PC-9 (cell line): ENCODE measurements around the gene CMKLR1. TPM values are rescaled to one million over a fixed set of nuclear protein-coding genes. Genes with fewer than 3 reads are reported as not detected.

Experiments used
- BruUV-seq: library from RNA; stranded (reverse); fragments of 400-500 nt; replicated peaks from 2 replicates; lab custom pipeline; 2021; lab: Mats Ljungman, UMichigan
- CTCF ChIA-PET: fragments of 300-600 bp; sonication (Branson Sonifier 250); formaldehyde crosslinking; loops from one replicate; lab custom pipeline; 2022; ENCODE audit warnings: antibody characterized with exemption; lab: Charles Lee
- POLR2A ChIA-PET: fragments of 300-600 bp; sonication (Branson Sonifier 250); formaldehyde crosslinking; loops from one replicate; lab custom pipeline; 2022; ENCODE audit warnings: antibody characterized with exemption; ENCODE audit not compliant: unreplicated experiment; lab: Charles Lee
- DNase-seq, 2 experiments: peaks; one replicate each; pipeline versions ENCODE4 v3.0.0 to v3.0.0-alpha.2; 2015 to 2022; ENCODE audit warnings: mixed read lengths in 1 of 2
- H2AFZ ChIP-seq: fragments of 200-600 bp; sonication (generic); 2 replicates; pipeline ENCODE4 v1.8.1; 2017; ENCODE audit warnings: antibody characterized with exemption
- H3F3A ChIP-seq: fragments of 200-600 bp; sonication (generic); 2 replicates; pipeline ENCODE4 v1.8.1; 2017; ENCODE audit warnings: antibody characterized with exemption, mild to moderate bottlenecking, low read depth; ENCODE audit not compliant: insufficient read depth
- H3K27ac ChIP-seq: fragments of 200-600 bp; sonication (generic); 2 replicates; pipeline ENCODE4 v1.6.1; 2016; ENCODE audit warnings: mixed run types
- H3K27me3 ChIP-seq: fragments of 200-600 bp; sonication (generic); 2 replicates; pipeline ENCODE4 v1.6.1; 2016; ENCODE audit warnings: low read depth, mixed run types; ENCODE audit not compliant: insufficient read depth
- H3K36me3 ChIP-seq: fragments of 200-600 bp; sonication (generic); 2 replicates; pipeline ENCODE4 v1.6.1; 2016; ENCODE audit warnings: low read depth, mixed run types
- H3K4me1 ChIP-seq: fragments of 200-600 bp; sonication (generic); replicated peaks from 2 replicates; pipeline ENCODE4 v1.6.1; 2016; ENCODE audit warnings: mixed run types; ENCODE audit not compliant: insufficient read depth
- H3K4me2 ChIP-seq: fragments of 200-600 bp; sonication (generic); 2 replicates; pipeline ENCODE4 v1.6.1; 2017; ENCODE audit warnings: mixed run types
- H3K4me3 ChIP-seq: fragments of 200-600 bp; sonication (generic); 2 replicates; pipeline ENCODE4 v1.6.1; 2016; ENCODE audit warnings: mixed run types
- H3K79me2 ChIP-seq: fragments of 200-600 bp; sonication (generic); 2 replicates; pipeline ENCODE4 v1.6.1; 2017; ENCODE audit warnings: low read depth, mixed run types
- H3K9me2 ChIP-seq: fragments of 200-600 bp; sonication (generic); 2 replicates; pipeline ENCODE4 v1.8.1; 2017; ENCODE audit warnings: mild to moderate bottlenecking; ENCODE audit not compliant: insufficient read depth
- H3K9me3 ChIP-seq: fragments of 200-600 bp; sonication (generic); 2 replicates; pipeline ENCODE4 v1.8.1; 2016; ENCODE audit warnings: low read depth; ENCODE audit not compliant: insufficient read depth
- H4K20me1 ChIP-seq: fragments of 200-600 bp; sonication (generic); 2 replicates; pipeline ENCODE4 v1.8.1; 2017; ENCODE audit not compliant: insufficient read depth
- EZH2 ChIP-seq: fragments of 200-600 bp; sonication (generic); IDR thresholded peaks from 2 replicates; pipeline ENCODE4 v1.8.0; 2017; ENCODE audit warnings: antibody characterized with exemption, low read depth
- intact Hi-C: fragments of 100-400 bp; cut with micrococcal nuclease; formaldehyde crosslinking; loops from one replicate; pipeline ENCODE4 v1.10.0; 2022; ENCODE audit not compliant: unreplicated experiment
- total RNA-seq: library from RNA; stranded (reverse); gene quantifications from 2 replicates; pipeline ENCODE4 v1.2.3, GENCODE V29; 2021
- TF ChIP-seq, protein P1 (sequence below): fragments of 200-600 bp; sonication (generic); conservative IDR thresholded peaks from 2 replicates; pipeline ENCODE4 v1.6.1; 2017; ENCODE audit warnings: mixed run types, antibody characterized with exemption, mild to moderate bottlenecking, moderate library complexity

The CMKLR1 gene
- total RNA-seq, 1 experiment from 2014 or later = not detected

GRCh38 chr12:108327621-108328344 is 11.3 kb downstream of the CMKLR1 start:
- BruUV-seq = no TSS peak
- CTCF ChIA-PET = no interaction called here
- Histone ChIP-seq H3K4me3 (no peak overlapping the region), H3K4me2 (no peak overlapping the region), H3K27ac (no peak overlapping the region), H4K20me1 (no peaks in the 10 kb centered on the region), H3K4me1 (no peaks in the 10 kb centered on the region), H3K9me2 (no peaks in the 10 kb centered on the region), H2AFZ (no peak overlapping the region), H3K36me3 (no peaks in the 10 kb centered on the region), H3F3A (no peaks in the 10 kb centered on the region), H3K9me3 (no peaks in the 10 kb centered on the region), H3K27me3 (peaks cover 58% of the 10 kb centered on the region), H3K79me2 (no peaks in the 10 kb centered on the region)
- TF ChIP-seq, protein P1, sequence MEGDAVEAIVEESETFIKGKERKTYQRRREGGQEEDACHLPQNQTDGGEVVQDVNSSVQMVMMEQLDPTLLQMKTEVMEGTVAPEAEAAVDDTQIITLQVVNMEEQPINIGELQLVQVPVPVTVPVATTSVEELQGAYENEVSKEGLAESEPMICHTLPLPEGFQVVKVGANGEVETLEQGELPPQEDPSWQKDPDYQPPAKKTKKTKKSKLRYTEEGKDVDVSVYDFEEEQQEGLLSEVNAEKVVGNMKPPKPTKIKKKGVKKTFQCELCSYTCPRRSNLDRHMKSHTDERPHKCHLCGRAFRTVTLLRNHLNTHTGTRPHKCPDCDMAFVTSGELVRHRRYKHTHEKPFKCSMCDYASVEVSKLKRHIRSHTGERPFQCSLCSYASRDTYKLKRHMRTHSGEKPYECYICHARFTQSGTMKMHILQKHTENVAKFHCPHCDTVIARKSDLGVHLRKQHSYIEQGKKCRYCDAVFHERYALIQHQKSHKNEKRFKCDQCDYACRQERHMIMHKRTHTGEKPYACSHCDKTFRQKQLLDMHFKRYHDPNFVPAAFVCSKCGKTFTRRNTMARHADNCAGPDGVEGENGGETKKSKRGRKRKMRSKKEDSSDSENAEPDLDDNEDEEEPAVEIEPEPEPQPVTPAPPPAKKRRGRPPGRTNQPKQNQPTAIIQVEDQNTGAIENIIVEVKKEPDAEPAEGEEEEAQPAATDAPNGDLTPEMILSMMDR = no peak
- TF ChIP-seq EZH2 = no peak
- POLR2A ChIA-PET = no interaction called here
- no peak for DNase-seq
- intact Hi-C loops = no loop called here

DNA sequence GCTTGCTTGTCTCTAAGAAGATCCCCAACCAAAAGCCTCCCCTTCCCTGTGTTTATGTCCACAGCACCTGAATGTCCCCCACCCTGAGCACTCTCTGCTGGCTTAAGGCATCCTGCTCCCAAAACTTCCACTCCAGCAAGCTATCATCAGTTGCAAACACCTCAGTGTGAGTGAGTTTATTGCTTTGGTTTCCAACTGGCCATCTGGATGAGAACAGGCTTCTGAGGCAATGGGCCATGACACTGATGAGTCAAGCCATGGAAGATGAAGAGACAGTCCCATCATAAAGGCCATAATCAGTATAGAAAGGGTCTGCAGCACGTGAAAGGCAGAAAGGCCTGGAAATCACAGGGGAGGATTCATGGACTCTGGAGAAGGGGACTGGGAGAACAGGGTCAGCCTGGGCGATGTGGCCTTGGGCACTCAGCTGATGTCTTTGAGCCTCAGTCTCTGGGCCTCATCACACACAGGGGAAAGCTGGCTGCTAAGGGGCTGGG is 12.8 kb downstream of the CMKLR1 start:
- Histone ChIP-seq H4K20me1 (no peaks in the 10 kb centered on the region), H3K79me2 (no peaks in the 10 kb centered on the region), H3K4me1 (no peaks in the 10 kb centered on the region), H3K27ac (no peak overlapping the region), H3K4me3 (no peak overlapping the region), H2AFZ (no peak overlapping the region), H3K36me3 (no peaks in the 10 kb centered on the region), H3K9me2 (no peaks in the 10 kb centered on the region), H3K4me2 (no peak overlapping the region), H3K27me3 (peaks cover 49% of the 10 kb centered on the region), H3K9me3 (no peaks in the 10 kb centered on the region), H3F3A (no peaks in the 10 kb centered on the region)
- intact Hi-C loops = no loop called here
- no TSS peak for BruUV-seq
- no peak for DNase-seq
- CTCF ChIA-PET = no interaction called here
- no peak for TF ChIP-seq EZH2
- TF ChIP-seq, protein P1 = no peak
- POLR2A ChIA-PET = no interaction called here

DNA sequence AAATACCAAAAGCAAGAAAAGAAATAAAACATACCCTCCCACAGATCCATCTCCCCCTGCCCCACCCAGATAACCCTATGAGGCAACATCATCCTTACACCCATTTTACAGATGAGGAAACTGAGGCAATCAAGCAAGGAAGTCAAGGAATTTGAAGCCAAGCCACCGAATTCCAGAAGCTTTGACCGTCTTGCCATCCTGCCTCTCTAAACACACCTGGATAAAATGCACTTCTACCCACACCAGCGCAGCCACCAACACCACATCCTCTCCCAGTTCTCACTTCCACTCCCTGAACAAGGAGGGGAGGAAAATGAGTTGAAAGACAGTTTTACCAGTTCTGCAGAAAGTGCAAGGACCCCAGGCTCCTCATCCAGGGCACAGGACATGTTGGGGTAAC is 13.6 kb downstream of the CMKLR1 start:
- Histone ChIP-seq H3K27me3 (peaks cover 47% of the 10 kb centered on the region), H4K20me1 (no peaks in the 10 kb centered on the region), H3K9me3 (no peaks in the 10 kb centered on the region), H3K4me3 (no peak overlapping the region), H3K36me3 (no peaks in the 10 kb centered on the region), H3K4me1 (no peaks in the 10 kb centered on the region), H3F3A (no peaks in the 10 kb centered on the region), H3K27ac (no peak overlapping the region), H3K4me2 (no peak overlapping the region), H3K79me2 (no peaks in the 10 kb centered on the region), H3K9me2 (no peaks in the 10 kb centered on the region), H2AFZ (no peak overlapping the region)
- BruUV-seq = no TSS peak
- ChIA-PET CTCF (no interaction called here), POLR2A (no interaction called here)
- no peak for DNase-seq
- intact Hi-C loops = no loop called here
- no peak for TF ChIP-seq EZH2
- TF ChIP-seq, protein P1 = no peak
